ENCODE measurements around the gene PRDM16. TPM values are rescaled to one million over a fixed set of nuclear protein-coding genes. Genes with fewer than 3 reads are reported as not detected.

The PRDM16 gene
- total RNA-seq, 1 donor = 6.5 TPM

DNA sequence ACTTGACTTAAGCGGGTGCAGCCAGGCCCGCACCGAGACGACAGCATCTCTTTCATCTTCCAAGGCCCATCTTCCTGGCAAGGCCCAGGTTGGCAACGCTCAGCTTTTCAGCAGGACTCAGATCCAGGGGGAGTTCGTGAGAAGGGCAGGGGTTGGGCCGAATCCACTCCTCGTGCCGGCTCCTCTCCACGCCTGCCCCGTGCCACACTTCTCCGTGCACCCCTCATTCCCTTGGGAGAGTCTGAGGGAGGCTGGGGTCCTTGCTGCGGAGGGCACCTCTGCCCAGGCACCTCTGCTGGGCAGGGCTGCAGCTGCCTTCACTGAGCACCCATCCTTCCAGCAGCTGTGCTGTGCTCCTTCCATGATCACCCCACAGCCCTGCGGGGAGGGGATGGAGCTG lies 22.3 kb downstream of the PRDM16 start:
- Histone ChIP-seq H3K27me3 (ENCODE audit: insufficient read depth, low read length) (no peaks in the 10 kb centered on the region), H2AFZ (ENCODE audit: low read length) (no peak overlapping the region), H4K20me1 (ENCODE audit: insufficient read depth, low read length) (peaks cover 11% of the 10 kb centered on the region), H3K27ac (ENCODE audit: low read depth, low read length) (no peak overlapping the region), H3K79me2 (ENCODE audit: insufficient read depth, low read length) (no peaks in the 10 kb centered on the region), H3K9me3 (ENCODE audit: low read depth, low read length) (no peaks in the 10 kb centered on the region), H3K4me3 (ENCODE audit: insufficient read depth, low read length) (no peak overlapping the region), H3K4me1 (ENCODE audit: insufficient read depth, low read length) (no peaks in the 10 kb centered on the region), H3K4me2 (ENCODE audit: insufficient read depth, low read length) (no peak overlapping the region), H3K36me3 (ENCODE audit: insufficient read depth, low read length) (no peaks in the 10 kb centered on the region)
- TF ChIP-seq, protein P1, sequence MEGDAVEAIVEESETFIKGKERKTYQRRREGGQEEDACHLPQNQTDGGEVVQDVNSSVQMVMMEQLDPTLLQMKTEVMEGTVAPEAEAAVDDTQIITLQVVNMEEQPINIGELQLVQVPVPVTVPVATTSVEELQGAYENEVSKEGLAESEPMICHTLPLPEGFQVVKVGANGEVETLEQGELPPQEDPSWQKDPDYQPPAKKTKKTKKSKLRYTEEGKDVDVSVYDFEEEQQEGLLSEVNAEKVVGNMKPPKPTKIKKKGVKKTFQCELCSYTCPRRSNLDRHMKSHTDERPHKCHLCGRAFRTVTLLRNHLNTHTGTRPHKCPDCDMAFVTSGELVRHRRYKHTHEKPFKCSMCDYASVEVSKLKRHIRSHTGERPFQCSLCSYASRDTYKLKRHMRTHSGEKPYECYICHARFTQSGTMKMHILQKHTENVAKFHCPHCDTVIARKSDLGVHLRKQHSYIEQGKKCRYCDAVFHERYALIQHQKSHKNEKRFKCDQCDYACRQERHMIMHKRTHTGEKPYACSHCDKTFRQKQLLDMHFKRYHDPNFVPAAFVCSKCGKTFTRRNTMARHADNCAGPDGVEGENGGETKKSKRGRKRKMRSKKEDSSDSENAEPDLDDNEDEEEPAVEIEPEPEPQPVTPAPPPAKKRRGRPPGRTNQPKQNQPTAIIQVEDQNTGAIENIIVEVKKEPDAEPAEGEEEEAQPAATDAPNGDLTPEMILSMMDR (IDR thresholded peaks at IDR 0.05; ENCODE audit: extremely low read depth, low read depth, low read length) = no peak
- no peak for DNase-seq (ENCODE audit: insufficient read length, low spot score, missing footprints)

DNA sequence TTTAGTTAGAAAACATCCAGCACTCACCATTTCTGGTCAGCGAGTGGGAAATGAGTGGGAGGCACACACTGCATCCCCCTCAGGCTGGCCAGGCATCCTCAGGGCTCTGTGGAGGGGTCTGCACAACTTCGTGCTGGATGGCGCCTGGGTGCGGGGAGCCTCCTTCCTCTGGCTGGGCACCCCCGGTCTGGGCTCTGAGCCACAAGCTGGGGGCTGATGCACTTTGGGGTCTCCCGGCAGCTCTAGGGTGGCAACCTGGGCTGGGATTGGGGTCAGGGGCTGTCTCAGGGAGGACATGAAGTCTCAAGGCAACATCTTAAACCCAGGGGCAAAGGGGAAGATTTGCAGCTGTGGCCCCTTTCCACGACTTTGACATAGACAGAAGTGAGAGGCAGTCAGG lies 23.5 kb downstream of the PRDM16 start:
- Histone ChIP-seq H3K27ac (ENCODE audit: low read depth, low read length) (no peak overlapping the region), H3K4me1 (ENCODE audit: insufficient read depth, low read length) (no peaks in the 10 kb centered on the region)

DNA sequence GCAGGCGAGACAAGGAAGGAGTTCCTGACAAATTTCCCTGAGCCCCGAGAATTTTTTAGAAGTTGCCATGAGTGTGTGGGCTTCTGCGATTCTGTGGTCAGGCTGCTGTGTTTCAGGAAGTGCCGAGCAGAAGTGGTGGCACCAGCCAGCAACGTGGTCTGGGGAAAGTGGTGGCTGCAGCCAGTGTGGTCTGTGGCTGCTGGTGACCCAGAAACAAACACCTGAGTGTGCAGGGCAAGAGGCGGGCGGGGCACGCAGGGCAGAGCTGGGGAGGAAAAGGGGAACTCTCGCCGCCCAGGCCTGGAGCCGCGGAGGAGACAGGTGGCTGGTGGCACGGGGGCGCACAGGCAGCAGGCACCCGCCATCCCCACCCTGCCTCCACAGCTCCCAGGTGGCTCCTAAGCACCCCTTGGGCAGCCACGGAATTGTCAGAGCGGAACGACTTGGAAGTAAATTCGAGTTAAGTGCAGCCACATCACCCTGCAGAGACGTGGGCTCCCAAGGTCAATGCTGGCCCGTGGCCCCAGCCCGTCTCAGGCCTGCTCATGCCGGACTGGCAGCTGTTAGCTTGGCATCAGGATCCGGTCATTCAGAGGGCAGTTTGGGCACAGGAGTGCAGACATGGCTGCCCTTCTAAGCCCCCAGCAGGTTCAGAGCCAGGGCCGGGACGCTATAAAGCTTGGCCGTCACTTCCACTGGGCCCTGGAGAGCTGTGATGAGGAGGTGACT lies 25.1 kb downstream of the PRDM16 start:
- peaks cover 14% of the 10 kb centered on the region for H4K20me1 ChIP-seq (ENCODE audit: insufficient read depth, low read length)

More for the DNA sequence above, 23.5 kb downstream of the PRDM16 start:
- no peaks in the 10 kb centered on the region for H3K79me2 ChIP-seq (ENCODE audit: insufficient read depth, low read length)
- DNase-seq (ENCODE audit: insufficient read length, low spot score, missing footprints) = no peak
- H2AFZ ChIP-seq (ENCODE audit: low read length) = no peak overlapping the region
- no peak overlapping the region for H3K4me3 ChIP-seq (ENCODE audit: insufficient read depth, low read length)
- H3K27me3 ChIP-seq (ENCODE audit: insufficient read depth, low read length) = no peaks in the 10 kb centered on the region
- peaks cover 14% of the 10 kb centered on the region for H4K20me1 ChIP-seq (ENCODE audit: insufficient read depth, low read length)
- H3K36me3 ChIP-seq (ENCODE audit: insufficient read depth, low read length) = no peaks in the 10 kb centered on the region
- TF ChIP-seq, protein P1 (IDR thresholded peaks at IDR 0.05; ENCODE audit: extremely low read depth, low read depth, low read length) = no peak
- H3K4me2 ChIP-seq (ENCODE audit: insufficient read depth, low read length) = no peak overlapping the region
- H3K9me3 ChIP-seq (ENCODE audit: low read depth, low read length) = no peaks in the 10 kb centered on the region

More for the DNA sequence above, 25.1 kb downstream of the PRDM16 start:
- no peaks in the 10 kb centered on the region for H3K27me3 ChIP-seq (ENCODE audit: insufficient read depth, low read length)
- H3K4me2 ChIP-seq (ENCODE audit: insufficient read depth, low read length) = no peak overlapping the region
- H3K4me1 ChIP-seq (ENCODE audit: insufficient read depth, low read length) = no peaks in the 10 kb centered on the region
- H3K79me2 ChIP-seq (ENCODE audit: insufficient read depth, low read length) = no peaks in the 10 kb centered on the region
- DNase-seq (ENCODE audit: insufficient read length, low spot score, missing footprints) = no peak
- H3K27ac ChIP-seq (ENCODE audit: low read depth, low read length) = no peak overlapping the region
- no peak overlapping the region for H2AFZ ChIP-seq (ENCODE audit: low read length)
- H3K36me3 ChIP-seq (ENCODE audit: insufficient read depth, low read length) = no peaks in the 10 kb centered on the region
- no peaks in the 10 kb centered on the region for H3K9me3 ChIP-seq (ENCODE audit: low read depth, low read length)
- H3K4me3 ChIP-seq (ENCODE audit: insufficient read depth, low read length) = no peak overlapping the region
- TF ChIP-seq, protein P1 (IDR thresholded peaks at IDR 0.05; ENCODE audit: extremely low read depth, low read depth, low read length) = no peak

All from osteoblast (primary cell).